Effector memory CD8-positive, alpha-beta T cell (primary cell): ENCODE measurements around the gene DISC1.
"Not testable (repeated sequence)": the region's sequence is repeated elsewhere in the genome, so short reads cannot be mapped to it uniquely, and the experiment has no call there.

Source experiments
- ATAC-seq: fragments of 150-1000 bp; cut with Tn5 transposase; replicated peaks from 2 replicates; pipeline ENCODE4 v1.10.0; 2021; ENCODE audit warnings: mild to moderate bottlenecking, moderate library complexity
- DNase-seq, 3 experiments: peaks; one replicate each; pipeline ENCODE4 v3.0.0; 2021
- H3K27ac Mint-ChIP-seq, 2 donors: one replicate each; pipeline ENCODE4 v1.8.0; 2022; ENCODE audit warnings: mild to moderate bottlenecking in 2 of 2, mixed read lengths in 2 of 2, moderate library complexity in 2 of 2
- H3K27me3 Mint-ChIP-seq, 2 donors: one replicate each; pipeline ENCODE4 v1.8.0; 2022; ENCODE audit warnings: mixed read lengths in 2 of 2
- H3K36me3 Mint-ChIP-seq: one replicate; pipeline ENCODE4 v1.8.0; 2022; ENCODE audit warnings: mild to moderate bottlenecking, moderate library complexity, mixed read lengths; ENCODE audit not compliant: insufficient read depth
- H3K4me1 Mint-ChIP-seq, 2 donors: one replicate each; pipeline ENCODE4 v1.8.0; 2022; ENCODE audit warnings: low read depth in 2 of 2, mixed read lengths in 2 of 2
- H3K4me3 Mint-ChIP-seq, 2 donors: one replicate each; pipeline ENCODE4 v1.8.0; 2022; ENCODE audit warnings: mild to moderate bottlenecking in 2 of 2, mixed read lengths in 2 of 2, moderate library complexity in 2 of 2
- H3K9me3 Mint-ChIP-seq, 2 donors: one replicate each; pipeline ENCODE4 v1.8.0; 2022; ENCODE audit warnings: mixed read lengths in 2 of 2

DISC1 gene

GRCh38 chr1:231656741-231657140, 30.2 kb downstream of the DISC1 start:
- Mint-ChIP-seq H3K4me1 (peaks cover 5 to 15% of the 10 kb centered on the region in 2 donors), H3K4me3 (no peak overlapping the region), H3K9me3 (peaks cover 0 to 2% of the 10 kb centered on the region in 2 donors), H3K27me3 (peaks cover 0 to 46% of the 10 kb centered on the region in 2 donors), H3K27ac (no peak overlapping the region), H3K36me3 (no peaks in the 10 kb centered on the region)
- ATAC-seq, result no peak
- no peak for DNase-seq

GRCh38 chr1:231658223-231658622, 31.6 kb downstream of the DISC1 start:
- not testable (repeated sequence) for H3K36me3 Mint-ChIP-seq, H3K27ac Mint-ChIP-seq, ATAC-seq, DNase-seq, H3K9me3 Mint-ChIP-seq, H3K4me3 Mint-ChIP-seq, H3K4me1 Mint-ChIP-seq
- H3K27me3 Mint-ChIP-seq, result peaks cover 0 to 56% of the 10 kb centered on the region in 2 donors

GRCh38 chr1:231660198-231660597, 33.6 kb downstream of the DISC1 start:
- no peak for DNase-seq
- Mint-ChIP-seq H3K27me3 (peaks cover 0 to 68% of the 10 kb centered on the region in 2 donors), H3K36me3 (no peaks in the 10 kb centered on the region), H3K4me1 (peaks cover 7 to 9% of the 10 kb centered on the region in 2 donors), H3K9me3 (peaks cover 0 to 4% of the 10 kb centered on the region in 2 donors), H3K27ac (no peak overlapping the region), H3K4me3 (no peak overlapping the region)
- no peak for ATAC-seq

GRCh38 chr1:231663211-231663792, 36.7 kb downstream of the DISC1 start:
- peaks cover 0 to 49% of the 10 kb centered on the region in 2 donors for H3K27me3 Mint-ChIP-seq
- H3K9me3 Mint-ChIP-seq, result peaks cover 0 to 4% of the 10 kb centered on the region in 2 donors
- ATAC-seq, result no peak
- peaks cover 20 to 31% of the 10 kb centered on the region in 2 donors for H3K4me1 Mint-ChIP-seq
- no peak overlapping the region for H3K4me3 Mint-ChIP-seq
- DNase-seq, result no peak
- no peaks in the 10 kb centered on the region for H3K36me3 Mint-ChIP-seq
- H3K27ac Mint-ChIP-seq, result no peak overlapping the region

GRCh38 chr1:231665101-231665500, 38.5 kb downstream of the DISC1 start:
- H3K27me3 Mint-ChIP-seq, result peaks cover 0 to 34% of the 10 kb centered on the region in 2 donors
- DNase-seq, result no peak
- no peak overlapping the region for H3K27ac Mint-ChIP-seq
- peaks cover 25 to 41% of the 10 kb centered on the region in 2 donors for H3K4me1 Mint-ChIP-seq
- H3K36me3 Mint-ChIP-seq, result no peaks in the 10 kb centered on the region
- ATAC-seq, result no peak
- H3K4me3 Mint-ChIP-seq, result no peak overlapping the region
- peaks cover 6 to 8% of the 10 kb centered on the region in 2 donors for H3K9me3 Mint-ChIP-seq

- DNase-seq, result no peak
- H3K9me3 Mint-ChIP-seq, result peaks cover 8% of the 10 kb centered on the region in 2 donors
- H3K4me1 Mint-ChIP-seq, result peaks cover 25 to 41% of the 10 kb centered on the region in 2 donors
- no peak for ATAC-seq
- H3K4me3 Mint-ChIP-seq, result no peak overlapping the region
- peaks cover 0 to 32% of the 10 kb centered on the region in 2 donors for H3K27me3 Mint-ChIP-seq
- H3K27ac Mint-ChIP-seq, result no peak overlapping the region
- H3K36me3 Mint-ChIP-seq, result no peaks in the 10 kb centered on the region
Measured at GRCh38 chr1:231665726-231666125, 39.1 kb downstream of the DISC1 start.

GRCh38 chr1:231666220-231666936, 39.8 kb downstream of the DISC1 start:
- ATAC-seq (no peak), DNase-seq (no peak)
- Mint-ChIP-seq H3K36me3 (no peaks in the 10 kb centered on the region), H3K4me3 (no peak overlapping the region), H3K27me3 (peaks cover 0 to 25% of the 10 kb centered on the region in 2 donors), H3K27ac (no peak overlapping the region), H3K9me3 (peaks cover 7 to 8% of the 10 kb centered on the region in 2 donors), H3K4me1 (peaks cover 21 to 40% of the 10 kb centered on the region in 2 donors)

- Mint-ChIP-seq H3K4me3 (peak overlapping the region in 1 of 2 donors; percentile 43), H3K27me3 (peaks cover 0 to 19% of the 10 kb centered on the region in 2 donors), H3K4me1 (peaks cover 18 to 35% of the 10 kb centered on the region in 2 donors), H3K36me3 (no peaks in the 10 kb centered on the region), H3K9me3 (peaks cover 5 to 8% of the 10 kb centered on the region in 2 donors), H3K27ac (no peak overlapping the region)
- ATAC-seq (no peak), DNase-seq (no peak)
Measured at GRCh38 chr1:231666937-231667608, 40.5 kb downstream of the DISC1 start.

GRCh38 chr1:231667896-231668506, 41.4 kb downstream of the DISC1 start:
- Mint-ChIP-seq H3K36me3 (no peaks in the 10 kb centered on the region), H3K27me3 (peaks cover 0 to 19% of the 10 kb centered on the region in 2 donors), H3K9me3 (peaks cover 5 to 8% of the 10 kb centered on the region in 2 donors), H3K27ac (no peak overlapping the region), H3K4me1 (peaks cover 20 to 39% of the 10 kb centered on the region in 2 donors), H3K4me3 (peak overlapping the region; percentile 43 to 48)
- ATAC-seq, result peak; percentile 59
- DNase-seq, result no peak

GRCh38 chr1:231668826-231669225, 42.2 kb downstream of the DISC1 start:
- DNase-seq (no peak), ATAC-seq (no peak)
- H3K27ac Mint-ChIP-seq, result peak overlapping the region in 1 of 2 donors; percentile 10
- H3K4me1 Mint-ChIP-seq, result peaks cover 22 to 43% of the 10 kb centered on the region in 2 donors
- H3K9me3 Mint-ChIP-seq, result peaks cover 3 to 8% of the 10 kb centered on the region in 2 donors
- H3K36me3 Mint-ChIP-seq, result no peaks in the 10 kb centered on the region
- H3K27me3 Mint-ChIP-seq, result peaks cover 0 to 17% of the 10 kb centered on the region in 2 donors
- peak overlapping the region in 1 of 2 donors; percentile 7 for H3K4me3 Mint-ChIP-seq

GRCh38 chr1:231669864-231670621, 43.5 kb downstream of the DISC1 start:
- peaks cover 28 to 43% of the 10 kb centered on the region in 2 donors for H3K4me1 Mint-ChIP-seq
- not testable (repeated sequence) for H3K27ac Mint-ChIP-seq, H3K9me3 Mint-ChIP-seq, H3K36me3 Mint-ChIP-seq, ATAC-seq, H3K4me3 Mint-ChIP-seq, DNase-seq
- H3K27me3 Mint-ChIP-seq, result peaks cover 0 to 11% of the 10 kb centered on the region in 2 donors

- peaks cover 3 to 8% of the 10 kb centered on the region in 2 donors for H3K9me3 Mint-ChIP-seq
- H3K4me1 Mint-ChIP-seq, result peaks cover 31 to 41% of the 10 kb centered on the region in 2 donors
- no peak overlapping the region for H3K4me3 Mint-ChIP-seq
- DNase-seq, result no peak
- peaks cover 0 to 11% of the 10 kb centered on the region in 2 donors for H3K27me3 Mint-ChIP-seq
- H3K27ac Mint-ChIP-seq, result no peak overlapping the region
- no peak for ATAC-seq
- H3K36me3 Mint-ChIP-seq, result no peaks in the 10 kb centered on the region
Measured at GRCh38 chr1:231670755-231671154, 44.2 kb downstream of the DISC1 start.
